Fibroblast of skin of left biceps (primary cell): ENCODE data around the gene NME3.
"Not testable (repeated sequence)": the region's sequence is repeated elsewhere in the genome, so short reads cannot be mapped to it uniquely, and the experiment has no call there.

Experiments
- DNase-seq, 2 experiments: peaks; one replicate each; pipeline ENCODE4 v3.0.0-alpha.2; 2013; ENCODE audit warnings: low read depth in 2 of 2

The NME3 gene

DNA sequence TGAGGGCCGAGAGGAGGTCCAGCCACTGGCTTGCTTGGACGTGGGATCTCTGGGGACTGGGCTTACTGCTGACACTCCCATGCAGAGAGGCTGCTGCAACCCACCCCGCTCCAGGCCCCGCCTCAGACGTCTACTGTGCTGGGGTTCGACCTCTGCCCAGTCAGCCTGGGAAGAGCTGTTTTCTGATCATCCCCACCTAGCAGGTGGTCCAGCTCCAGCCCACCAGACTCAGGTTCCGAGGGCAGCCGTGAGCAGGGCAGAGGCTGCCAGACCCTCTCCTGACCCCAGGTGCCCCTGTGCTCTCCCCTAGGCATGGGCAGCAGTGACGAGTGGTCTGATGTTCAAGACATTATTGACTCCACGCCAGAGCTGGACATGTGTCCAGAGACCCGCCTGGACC, 23.4 kb downstream of the NME3 start:
- no peak for DNase-seq

DNA sequence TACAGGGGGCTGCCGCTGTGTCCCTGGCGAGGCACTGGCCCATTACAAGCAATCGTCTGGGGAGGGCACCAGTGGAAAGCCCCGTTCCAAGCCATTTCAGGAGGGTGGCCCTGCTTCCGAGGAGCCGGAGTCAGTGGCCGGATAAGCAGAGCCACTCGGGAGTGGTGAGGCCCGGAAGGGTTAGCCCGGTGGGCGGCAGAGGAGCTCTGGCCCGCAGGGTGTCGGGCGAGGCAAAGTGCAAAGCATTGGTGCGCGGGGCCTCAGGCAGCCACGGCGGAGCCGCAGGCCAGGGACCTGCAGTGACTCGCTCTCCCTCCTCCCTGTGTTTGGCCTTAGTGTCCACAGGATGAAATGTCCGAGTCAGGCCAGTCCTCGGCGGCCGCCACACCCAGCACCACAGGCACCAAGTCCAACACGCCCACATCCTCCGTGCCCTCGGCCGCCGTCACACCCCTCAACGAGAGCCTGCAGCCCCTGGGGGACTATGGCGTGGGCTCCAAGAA, 24.6 kb downstream of the NME3 start:
- no peak for DNase-seq

DNA sequence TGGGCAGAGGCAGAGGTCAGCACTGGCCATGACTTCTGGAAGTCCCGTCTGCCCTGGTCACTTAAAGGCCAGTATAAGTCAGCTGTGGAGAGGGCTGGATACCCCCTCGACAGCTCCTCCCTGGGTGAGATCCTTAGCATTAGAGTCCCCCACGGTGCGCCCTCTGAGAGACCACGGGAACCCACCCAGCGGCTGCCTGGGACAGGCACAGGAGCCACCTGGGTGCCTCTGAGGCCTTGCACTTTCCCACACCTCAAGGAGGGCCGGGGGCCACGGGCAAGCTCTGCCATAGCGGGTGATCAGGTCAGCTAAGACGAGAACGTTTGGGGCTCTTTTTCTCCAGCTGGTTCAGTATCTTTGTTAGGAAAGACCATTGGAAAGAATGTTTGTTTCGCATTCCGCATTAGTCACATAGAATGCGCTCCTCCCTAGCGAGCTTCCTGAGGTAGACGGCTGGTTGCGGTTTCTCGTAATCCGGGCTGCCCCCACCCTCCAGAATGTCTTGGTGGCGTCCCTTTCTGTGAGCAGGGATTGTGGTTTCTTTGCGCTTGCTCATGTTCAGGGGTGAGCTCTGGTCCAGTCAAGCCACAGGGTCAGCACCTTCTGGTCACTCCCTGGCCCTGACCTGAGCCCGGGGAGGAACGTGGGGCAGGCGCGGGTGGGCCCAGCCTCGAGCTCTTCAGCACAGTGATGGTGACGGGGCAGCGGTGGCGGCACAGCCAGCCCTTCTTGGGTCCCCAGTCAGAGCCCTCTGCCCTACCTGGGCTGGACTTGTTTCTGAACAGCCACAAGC, 25.2 kb downstream of the NME3 start:
- no peak for DNase-seq

GRCh38 chr16:1745181-1745899, 26.0 kb downstream of the NME3 start:
- DNase-seq, result peak; percentile 29 to 32

DNA sequence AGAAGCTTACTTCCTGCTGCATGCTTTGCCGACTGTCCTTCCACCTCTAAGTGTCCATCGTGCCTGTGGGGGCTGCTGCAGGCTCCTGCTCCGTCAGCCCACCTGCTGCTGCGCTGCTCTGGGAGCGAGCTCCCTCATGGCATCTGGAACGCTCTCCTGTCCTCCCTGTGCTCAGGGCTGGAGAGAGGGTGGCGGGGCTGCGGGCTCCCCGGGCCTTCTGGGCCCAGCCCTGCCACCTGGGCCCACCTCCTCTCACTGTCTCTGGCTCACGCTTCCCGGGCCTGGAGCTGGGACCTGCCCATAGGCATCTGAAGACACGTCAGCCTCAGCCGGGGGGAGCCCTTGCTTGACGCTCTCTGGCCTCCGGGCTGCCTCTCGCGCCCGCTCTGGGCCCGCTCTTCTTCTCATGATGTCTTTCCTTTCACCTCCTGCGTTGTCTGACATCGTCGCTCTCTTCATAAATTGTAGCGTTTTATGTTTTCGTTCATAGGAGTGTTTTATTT, 27.0 kb downstream of the NME3 start:
- DNase-seq, result no peak

GRCh38 chr16:1743376-1744337, 27.7 kb downstream of the NME3 start:
- no peak for DNase-seq

DNA sequence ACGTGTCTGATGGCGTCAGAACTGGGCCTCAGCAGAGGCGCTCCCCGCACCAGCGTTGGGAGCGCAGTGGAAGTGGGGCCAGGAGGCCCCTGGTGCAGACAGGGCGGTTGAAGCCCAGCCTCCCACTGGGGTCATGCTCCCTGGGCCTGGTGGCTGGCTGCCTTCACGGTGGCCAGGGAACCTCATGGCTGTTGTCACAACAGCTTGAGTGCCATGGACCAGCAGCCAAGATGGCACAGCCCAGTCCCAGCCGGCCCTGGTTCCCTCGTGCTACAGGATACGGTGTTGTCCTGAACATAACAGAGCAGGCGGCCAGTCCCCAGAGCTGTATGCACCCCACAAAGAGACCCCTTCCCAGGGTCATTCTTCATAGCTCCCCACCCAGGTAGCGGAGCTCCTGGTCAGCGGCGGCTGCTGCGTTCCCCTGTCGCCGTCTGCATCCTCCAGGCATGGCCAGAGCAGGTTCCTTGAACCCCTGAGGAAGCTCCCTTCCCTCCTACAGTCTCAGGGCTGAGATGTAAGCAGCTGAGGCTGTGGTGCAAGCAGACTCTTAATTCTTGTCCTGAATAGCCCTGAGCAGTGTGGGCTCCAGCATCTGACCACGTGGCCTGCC, 29.7 kb downstream of the NME3 start:
- DNase-seq, result no peak

DNA sequence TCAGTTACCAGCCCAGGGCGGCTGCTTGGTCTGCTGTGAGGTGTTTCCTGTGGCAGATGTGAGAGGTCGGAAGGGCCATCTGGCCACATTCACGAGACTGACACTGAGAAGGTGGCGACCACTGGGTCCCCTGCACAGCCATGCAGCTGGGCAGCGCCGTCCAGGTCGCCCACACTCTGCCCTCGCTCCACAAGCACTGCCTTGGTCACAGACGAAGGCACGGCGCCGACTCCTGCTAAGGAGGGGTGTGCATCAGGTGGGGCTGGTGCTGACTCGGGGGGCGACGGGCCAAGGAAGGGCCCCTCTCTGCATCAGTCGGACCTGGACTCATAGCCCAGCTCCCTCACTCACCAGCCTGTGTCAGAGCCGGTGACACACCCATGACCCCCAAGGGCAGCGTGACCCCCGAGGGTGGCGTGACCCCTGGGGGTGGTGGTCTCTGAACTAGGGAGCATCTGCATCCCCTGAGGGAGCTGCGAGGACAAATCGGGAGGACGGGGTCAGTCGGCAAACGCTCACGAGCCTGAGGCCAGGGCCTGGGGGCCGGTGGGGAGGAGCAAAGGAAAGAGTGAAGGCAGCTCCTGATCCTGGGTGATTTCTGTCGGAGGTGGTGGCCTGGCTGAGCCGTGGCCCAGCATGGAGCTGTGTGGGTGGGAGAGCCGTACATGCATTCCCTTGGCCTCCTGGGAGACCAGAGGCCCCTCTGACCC, 30.4 kb downstream of the NME3 start:
- no peak for DNase-seq

DNA sequence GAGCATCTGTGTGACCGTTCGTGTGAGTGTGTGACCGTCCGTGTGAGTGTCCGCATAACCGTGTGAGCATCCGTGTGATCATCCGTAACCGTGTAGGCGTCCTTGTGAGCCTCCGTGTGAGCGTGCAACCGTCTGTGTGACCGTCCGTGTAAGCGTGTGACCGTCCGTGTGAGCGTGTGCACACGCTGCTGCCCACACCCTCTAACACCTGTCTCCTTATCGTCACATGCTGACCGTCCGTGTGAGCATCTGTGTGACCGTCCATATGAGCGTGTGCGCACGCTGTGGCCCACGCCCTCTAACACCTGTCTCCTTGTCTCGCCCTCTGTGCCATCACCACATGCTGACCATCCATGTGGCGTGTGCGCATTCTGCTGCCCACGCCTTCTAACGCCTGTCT, 31.1 kb downstream of the NME3 start:
- no peak for DNase-seq

GRCh38 chr16:1734816-1735215, 36.5 kb downstream of the NME3 start:
- DNase-seq, result no peak

DNA sequence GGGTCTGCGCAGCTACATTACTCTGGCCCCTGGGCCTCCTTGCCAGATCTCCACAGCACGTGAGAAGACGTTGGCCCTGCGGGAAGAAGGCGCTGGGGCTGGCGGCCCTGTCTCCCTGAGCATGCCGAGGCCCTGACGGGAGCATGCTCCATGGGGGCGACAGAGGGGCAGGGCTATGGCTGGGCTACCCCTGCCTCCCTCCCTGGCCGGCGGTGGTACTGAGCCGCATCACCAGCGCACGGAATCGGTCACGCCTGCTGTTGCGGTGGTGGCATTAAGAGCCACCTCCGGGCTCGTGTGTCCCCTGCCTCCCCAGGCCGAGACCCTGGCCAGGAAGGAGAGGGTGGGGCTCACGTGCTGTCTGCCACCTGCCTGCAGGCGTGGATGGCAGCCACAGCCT, 37.2 kb downstream of the NME3 start:
- no peak for DNase-seq

- not testable (repeated sequence) for DNase-seq
These were observed 38.8 kb downstream of the NME3 start for GRCh38 chr16:1732551-1732987.

DNA sequence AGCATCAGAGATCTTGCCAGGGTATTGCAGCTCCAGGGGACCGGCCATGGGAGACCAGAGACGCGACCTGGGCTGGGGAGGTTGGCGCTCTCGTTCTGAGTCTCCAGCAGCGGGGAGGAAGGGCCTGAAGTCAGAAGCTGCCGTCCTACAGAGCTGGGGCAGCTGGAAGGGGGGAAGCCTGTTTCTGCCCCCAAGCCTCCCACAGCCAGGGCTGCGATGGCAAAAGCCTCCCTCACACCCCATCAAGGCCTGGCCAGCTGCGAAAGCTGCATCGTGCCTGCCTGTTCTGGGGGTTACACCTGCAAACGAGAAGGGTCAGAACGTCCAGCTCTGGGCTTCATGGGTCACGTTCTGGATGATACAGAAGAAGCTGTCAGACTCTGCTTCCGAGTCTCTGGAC, 39.3 kb downstream of the NME3 start:
- no peak for DNase-seq

DNA sequence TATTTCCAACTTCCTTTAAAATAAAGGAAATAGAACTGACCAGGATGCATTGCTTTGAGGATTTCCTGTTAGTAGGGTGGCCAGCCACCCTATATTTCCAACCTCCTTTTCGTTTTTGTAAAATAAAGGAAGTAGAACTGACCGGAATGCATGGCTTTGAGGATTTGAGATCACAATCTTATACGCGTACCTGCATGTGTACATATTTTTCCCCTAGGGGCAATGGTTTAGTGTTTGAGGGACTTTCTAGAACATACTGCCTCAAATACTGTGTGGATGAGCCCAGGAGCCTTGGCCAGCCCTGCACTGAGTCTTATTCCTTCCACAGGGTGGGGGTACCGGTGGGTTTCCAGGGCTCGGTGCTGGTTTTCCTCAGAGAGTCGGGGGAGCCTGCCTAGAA, 39.7 kb downstream of the NME3 start:
- DNase-seq, result no peak

DNA sequence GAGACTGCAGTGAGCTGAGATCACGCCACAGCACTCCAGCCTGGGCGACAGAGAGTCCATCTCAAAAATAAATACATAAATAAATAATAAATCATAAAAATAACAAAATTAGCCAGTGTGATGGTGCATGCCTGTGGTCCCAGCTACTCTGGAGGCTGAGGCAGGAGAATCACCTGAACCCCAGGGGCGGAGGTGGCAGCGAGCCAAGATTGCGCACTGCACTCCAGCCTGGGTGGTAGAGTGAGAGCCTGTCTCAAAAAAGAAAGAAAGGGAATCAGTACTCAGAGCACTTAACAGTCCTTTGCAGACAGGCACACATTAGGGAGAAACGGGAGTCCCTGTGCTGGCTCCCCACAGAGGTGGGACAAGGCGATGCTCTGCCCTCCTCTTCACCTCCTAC, 40.3 kb downstream of the NME3 start:
- DNase-seq, result no peak

DNA sequence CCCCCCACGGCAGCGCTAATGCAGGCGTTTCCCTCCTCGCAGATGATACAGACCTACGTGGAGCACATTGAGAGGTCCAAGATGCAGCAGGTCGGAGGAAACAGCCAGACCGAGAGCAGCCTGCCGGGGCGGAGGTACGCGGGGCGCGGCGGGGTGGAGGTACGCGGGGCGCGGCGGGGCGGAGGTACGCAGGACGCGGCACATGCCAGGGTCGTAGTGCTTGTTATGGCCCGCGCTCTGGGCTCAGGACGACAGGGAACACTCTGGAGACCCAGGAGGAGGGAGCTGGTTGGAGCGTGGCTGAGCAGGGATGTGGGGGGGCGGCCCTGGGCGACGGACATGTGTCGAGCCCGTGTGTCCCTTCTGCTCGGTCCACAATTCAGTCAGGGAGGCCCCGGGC, 41.9 kb downstream of the NME3 start:
- DNase-seq, result no peak

DNA sequence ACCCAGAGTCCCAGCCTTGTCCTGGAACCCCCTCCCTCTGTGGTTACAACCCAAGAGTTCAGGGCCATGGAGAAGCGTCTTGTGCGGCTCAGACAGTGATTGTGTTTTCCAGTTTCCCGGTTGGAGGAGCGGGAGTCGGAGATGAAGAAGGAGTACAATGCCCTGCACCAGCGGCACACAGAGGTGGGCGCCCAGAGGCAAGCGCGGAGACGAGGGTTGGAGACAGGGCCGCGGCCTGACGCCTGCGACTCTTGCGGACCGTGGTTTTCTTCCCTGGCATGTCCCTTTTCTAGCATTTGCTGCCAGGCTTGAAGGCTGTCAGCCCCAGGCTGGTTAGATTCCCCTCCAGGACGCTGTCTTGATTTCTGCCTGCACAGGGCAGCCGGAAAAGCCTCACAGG, 42.3 kb downstream of the NME3 start:
- no peak for DNase-seq

DNA sequence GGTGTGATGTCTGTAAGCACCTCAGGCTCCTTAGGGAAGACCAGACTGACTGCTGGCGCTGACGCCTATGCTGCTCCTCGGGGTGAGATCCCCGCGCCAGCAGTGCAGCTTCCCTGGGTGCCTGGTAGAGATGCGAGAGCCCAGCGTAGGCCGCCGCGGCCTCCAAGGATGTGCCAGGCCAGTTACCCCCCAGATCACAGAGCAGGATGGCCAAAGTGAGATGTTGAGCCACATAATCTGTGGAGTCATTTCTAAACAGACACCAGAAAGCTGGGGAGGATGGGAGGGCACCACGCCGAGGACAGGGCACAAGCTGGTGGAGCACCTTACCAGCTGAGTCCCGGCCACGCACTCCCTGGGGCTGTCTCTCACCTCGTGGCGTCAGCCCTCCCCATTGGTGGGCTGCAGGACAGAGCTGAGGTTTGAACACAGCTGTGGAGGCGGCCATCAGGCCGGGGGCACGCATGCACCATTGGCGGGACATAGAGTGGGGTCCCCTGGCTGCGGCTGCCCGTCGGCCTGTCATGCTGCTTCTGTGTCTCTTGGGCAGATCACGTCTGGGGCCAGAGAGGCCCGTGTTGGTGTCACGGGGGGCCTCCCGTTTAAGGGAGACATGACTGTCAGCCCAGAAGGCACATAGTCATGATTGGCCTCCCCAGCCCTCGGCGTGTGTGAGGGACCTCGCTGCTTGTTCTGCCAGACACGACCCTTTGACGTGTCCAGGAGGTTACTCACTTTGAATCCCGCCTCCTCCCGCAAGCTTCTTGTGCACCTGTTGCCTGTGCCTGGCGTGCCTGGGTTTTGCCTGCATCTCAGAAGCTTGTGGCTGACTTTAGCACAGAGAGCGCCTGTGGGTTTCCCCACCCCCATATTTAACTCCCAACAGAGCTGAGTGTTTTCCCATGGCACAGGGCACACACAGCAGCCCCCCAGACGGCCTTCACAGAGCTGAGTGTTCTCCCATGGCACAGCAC, 43.4 kb downstream of the NME3 start:
- no peak for DNase-seq

DNA sequence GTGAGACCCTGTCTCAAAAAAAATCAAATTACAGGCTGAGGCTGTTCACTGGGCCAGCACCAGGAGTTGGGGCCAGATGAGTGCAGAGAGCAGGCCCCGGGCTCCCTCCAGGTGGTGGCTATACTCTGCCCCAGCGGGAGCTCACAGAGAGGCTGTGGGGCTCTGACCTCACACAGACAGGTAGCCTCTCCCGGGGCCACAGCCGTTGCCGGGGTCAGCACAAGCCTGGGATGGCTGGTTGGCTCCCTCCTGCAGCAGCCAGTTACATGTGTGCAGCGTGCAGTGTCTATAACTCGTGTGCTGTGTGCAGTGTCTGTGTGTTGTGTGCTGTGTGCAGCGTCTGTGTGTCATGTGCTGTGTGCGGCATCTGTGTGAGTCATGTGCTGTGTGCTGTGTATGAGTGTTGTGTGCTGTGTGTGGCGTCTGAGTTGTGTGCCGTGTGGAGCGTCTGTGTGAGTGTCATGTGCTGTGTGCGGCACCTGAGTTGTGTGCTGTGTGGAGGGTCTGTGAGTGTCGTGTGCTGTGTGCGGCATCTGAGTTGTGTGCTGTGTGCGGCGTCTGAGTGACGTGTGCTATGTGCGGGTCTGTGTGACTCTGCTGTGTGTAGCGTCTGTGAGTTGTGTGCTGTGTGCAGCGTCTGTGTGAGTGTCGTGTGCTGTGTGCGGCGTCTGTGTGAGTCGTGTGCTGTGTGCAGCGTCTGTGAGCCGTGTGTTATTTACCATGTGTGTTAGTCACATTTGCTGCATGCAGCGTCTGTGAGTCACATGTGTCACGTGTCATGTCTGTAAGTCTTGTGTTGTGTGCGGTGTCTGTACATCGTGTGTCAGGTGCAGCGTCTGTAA, 44.5 kb downstream of the NME3 start:
- no peak for DNase-seq
